Stimulated activated CD4-positive, alpha-beta T cell treated with anti-CD3 and anti-CD28 coated beads, Interleukin-15, amount 100 ng/mL, for 1 hour (primary cell): ENCODE data around the gene MMRN2.
"Not testable (repeated sequence)": the region's sequence is repeated elsewhere in the genome, so short reads cannot be mapped to it uniquely, and the experiment has no call there.

ENCODE experiments used
- DNase-seq, 2 donors: peaks; one replicate each; pipeline ENCODE4 v3.0.0-alpha.2; 2020; ENCODE audit warnings: low read depth in 1 of 2, low spot score in 1 of 2

MMRN2 gene

DNA sequence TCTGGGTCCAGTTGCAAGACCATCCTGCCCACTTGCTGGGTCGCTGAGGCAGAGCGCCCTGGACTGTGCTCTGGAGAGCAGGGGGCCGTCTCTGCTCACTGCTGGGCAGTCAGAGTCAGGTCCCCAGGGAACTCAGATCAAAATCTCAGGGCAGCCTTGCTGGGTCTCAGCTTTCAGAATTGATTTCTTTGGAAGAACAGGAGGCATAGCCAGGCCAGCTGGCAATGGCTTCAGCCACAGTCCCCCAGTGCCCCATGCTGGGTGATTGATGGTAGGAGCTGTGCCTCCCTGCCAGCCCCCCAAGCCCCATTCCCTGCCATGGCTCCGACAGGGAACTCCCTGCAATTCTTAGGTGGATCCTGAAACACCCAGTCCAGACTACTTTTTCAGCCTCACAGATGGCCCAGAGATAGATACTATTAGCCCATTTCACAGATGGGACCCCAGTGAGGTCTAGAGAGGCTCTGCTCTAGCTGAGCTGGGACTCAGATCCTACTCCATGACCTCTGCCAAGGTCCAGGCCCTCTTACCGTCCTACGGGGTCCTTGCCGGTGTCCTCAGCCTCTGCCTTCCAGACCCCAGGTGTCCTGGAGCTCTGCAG is 467 bp downstream of the MMRN2 start:
- DNase-seq: no peak

DNA sequence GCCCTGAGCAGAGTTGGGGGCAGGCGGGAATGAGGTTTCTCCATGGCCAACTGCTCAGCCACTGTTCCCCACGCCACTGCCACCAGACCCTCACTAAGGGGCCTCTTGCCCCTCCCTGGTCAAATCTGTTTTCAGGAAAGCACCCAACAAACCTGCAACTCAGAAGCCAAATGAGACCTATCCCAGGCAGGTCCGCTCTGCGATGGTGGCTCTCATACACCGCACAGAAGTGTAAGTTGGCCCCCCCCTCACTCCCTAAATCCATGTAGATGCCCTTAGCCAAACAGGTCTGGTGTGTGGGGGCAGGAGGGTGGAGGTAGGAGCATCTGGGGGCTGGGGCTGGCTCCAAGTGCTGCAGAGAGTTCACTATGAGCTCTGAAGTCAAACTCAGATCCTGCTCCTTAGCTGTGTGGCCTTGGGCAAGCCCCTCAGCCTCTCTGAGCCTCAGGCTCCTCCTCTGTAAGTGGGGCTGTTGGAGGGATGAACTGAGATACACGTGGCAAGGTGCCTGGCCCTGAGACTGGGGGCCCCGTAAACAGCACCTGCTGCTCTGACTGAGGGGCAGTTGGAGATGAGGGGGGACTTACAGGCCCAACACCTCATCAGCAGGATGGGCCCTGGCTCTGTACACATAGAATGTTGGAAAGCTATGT is 1.1 kb downstream of the MMRN2 start:
- DNase-seq: no peak

DNA sequence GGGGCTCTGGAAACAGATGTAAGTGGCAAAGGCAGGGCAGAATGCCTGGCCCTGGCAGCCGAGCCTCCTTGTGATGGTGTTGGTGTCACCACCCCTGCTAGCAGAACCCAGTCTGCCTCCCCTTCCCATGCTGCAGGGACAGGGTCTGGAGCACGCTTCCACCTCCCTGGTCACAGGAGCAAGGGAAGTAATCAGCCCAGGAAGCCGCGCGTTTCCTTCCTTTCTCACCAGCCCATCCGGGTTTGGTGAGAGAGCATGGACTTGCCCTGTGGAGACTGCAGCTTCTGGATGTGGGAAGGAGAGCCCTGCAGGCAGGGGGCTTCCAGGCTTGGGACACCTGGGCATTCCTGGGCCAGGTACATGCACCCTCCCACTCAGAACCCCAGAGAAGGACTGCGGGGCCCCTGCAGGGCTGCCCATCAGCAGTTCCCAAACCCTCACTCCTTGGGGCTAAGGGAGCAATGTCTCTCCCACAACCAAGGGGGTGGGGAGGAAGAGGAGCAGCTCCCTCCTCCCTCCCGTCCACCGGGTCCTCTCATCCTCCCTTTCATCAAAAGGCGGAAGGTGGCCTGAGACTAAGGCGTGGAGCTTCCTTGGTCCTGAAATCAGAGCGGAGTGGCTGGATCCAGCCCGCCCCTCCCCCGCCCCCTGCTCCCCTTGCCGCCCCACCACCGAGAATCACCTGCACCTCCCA is 1.8 kb downstream of the MMRN2 start:
- DNase-seq: no peak

DNA sequence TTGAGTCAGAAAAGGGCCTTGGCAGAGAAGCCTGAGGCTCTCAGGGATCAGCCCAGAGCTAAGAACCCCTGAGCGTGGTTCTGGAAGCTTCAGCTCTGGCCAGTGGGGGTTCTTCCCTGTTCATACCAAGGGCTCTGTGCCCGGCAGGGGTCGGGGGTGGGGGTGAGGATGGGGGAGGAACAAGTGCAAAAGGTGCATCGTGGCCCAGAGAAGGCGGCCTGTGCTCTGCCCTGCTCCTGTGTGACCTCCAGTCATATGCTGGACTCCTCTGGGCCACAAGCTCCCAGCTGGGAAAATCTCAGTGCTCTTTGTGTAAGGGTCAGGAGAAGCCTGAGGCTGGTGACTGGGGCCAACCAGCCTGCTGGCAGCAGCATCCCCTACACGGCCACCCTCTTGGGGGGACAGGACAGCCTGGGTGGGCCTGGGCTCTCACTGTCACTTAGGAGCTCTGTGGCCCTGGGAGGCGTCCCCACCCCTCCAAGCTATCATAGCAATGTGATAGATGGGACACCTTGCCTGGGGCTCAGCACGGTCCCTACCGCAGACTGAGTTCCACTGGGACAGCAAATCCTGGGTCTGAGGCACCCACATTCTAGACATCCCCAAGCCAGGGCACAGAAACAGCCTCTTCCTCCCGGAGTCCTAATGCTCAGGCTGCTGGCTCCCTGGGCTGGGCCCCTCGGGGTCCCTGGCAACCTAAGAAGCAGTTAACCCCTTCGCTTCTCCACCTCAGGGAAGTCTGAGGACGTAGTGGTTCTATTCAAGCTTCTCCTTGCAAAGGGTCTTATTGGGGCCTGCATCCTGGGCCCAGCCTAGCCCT is 2.5 kb downstream of the MMRN2 start:
- DNase-seq: no peak

DNA sequence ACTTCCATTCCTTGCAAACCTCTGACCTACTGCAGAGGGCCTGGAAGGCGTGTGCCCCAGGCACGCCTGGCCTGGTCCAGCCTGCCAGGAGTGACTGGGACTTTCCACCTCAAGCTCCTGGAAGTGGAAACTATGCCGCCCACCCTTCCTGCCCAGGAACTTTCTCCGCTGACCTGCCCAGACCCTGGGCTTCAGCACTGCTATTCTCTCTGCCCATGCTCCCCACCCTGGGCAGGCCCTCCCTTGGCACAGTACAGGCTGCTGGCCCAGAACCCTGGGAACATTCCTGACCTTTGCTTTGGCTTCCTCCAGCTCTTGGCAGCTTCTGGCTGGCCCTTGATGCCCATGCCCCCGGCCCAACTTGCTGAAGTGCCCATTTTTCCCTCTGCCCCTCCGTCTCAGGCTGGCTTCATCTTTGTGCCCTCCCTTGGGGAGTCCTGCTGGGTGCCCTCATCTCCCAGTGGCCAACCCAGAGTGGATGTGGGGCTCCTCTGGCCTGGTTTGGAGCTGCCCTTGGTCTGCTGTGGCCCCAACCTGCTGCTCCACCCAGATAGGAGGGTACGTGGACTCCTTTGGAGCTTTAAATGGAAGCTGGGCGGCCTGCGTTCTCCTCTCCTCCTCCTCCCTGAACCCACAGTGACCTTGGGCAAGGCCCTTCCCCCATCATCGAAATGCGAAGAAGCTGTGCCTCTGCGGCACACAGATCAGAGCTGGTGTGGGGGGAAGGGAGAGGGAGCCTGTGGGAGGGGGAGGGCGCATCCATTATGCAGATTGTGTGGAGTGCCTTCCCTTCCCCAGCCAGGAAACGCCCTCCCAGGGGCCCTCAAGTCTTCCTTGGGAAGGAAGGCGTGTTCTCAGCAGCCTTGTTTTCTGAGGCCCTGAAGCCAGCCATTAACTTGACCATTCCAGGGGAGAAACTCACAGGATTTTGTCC is 3.4 kb downstream of the MMRN2 start:
- DNase-seq: no peak

DNA sequence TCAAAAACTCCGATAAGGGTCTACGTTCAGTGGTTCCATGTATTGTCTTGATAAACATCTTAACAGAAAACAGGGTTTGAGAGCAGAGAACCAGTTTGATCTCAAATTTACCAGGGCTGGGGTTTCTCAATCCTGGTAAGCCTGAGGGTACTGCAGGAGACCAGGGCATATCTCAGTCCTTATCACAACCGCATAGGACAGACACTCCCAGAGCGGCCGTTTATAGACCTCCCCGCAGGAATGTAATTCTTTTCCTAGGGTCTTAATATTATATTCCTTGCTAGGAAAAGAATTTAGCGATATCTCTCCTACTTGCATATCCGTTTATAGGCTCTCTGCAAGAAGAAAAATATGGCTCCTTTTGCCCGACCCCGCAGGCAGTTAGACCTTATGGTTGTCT is 4.7 kb downstream of the MMRN2 start:
- not testable (repeated sequence) for DNase-seq

DNA sequence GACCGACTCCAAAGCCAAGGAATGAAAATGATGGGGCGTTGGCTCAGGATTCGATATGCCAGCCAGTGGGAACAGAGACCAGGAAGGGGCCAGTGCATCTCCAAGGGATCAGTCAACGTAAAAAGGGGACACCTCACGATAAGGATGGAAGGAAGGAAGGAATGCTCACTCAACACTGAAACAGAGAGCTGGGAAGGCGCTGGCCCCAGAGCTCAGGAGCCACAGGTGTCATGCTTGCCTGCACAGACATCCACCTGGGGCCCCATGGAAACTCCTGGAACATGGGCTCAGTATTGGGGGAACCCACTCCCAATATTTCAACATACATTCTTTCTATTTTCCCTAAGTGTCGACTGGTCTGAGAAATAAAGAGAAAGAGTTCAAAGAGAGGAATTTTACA is 5.3 kb downstream of the MMRN2 start:
- DNase-seq: no peak

DNA sequence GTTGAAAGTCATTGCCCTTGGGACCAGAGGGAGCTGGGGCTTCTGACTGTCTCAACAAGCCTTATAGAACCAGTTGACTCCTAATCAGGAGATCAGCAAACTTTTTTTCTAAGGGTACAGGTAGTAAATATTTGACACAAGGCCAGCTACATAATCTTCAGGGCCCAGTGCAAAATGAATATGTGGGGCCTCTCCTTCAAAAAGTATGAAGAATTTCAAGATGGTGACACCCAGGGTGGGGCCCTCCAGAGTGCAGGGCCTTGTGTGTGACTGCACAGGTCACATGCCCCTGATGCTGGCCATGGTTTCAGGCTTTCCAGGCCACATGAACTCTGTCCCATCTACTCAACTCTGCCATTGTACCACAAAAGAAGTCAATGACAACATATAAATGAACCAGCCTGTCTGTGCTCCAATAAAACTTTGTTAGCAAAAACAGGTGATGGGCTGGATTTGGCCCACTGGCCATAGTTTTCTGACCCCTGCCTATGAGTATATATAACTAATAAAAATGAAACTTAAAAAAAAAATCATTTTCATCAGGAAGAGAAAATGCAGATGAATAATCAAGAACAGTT is 6.1 kb downstream of the MMRN2 start:
- no peak for DNase-seq

DNA sequence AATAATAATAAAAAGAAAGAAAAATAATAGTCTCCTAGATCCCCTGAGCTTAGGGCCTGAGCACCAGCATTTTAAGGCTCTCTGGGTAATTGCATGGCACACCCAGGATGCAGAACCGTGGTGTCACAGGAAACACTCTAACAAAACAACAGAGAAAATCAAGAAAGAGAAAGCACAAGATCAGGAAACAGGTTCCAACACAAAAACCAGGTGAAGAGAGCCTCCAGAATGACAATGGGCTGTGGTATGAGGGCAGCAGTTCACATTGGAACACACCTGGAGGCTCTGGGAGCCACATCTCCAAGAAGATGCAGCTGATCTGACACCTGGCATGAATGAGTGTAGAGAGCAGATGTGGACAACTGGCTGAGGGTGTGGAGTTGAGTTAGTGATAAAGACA is 7.1 kb downstream of the MMRN2 start:
- DNase-seq: no peak

DNA sequence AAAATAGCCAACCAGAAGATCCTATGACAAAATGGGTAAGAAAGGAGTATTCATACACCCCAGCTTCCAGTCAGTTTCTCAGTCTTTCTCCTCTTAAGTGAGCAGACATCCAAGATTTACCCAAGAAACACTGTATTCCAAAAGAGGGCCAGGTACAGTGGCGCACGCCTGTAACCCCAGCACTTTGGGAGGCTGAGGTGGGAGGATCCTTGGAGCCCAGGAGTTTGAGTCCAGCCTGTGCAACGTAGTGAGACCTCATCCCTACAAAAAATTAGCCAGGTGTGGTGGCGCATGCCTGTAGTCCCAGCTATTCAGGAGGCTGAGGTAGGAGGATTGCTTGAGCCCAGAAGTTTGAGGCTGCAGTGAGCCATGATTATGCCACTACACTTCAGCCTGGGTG is 9.6 kb downstream of the MMRN2 start:
- not testable (repeated sequence) for DNase-seq

DNA sequence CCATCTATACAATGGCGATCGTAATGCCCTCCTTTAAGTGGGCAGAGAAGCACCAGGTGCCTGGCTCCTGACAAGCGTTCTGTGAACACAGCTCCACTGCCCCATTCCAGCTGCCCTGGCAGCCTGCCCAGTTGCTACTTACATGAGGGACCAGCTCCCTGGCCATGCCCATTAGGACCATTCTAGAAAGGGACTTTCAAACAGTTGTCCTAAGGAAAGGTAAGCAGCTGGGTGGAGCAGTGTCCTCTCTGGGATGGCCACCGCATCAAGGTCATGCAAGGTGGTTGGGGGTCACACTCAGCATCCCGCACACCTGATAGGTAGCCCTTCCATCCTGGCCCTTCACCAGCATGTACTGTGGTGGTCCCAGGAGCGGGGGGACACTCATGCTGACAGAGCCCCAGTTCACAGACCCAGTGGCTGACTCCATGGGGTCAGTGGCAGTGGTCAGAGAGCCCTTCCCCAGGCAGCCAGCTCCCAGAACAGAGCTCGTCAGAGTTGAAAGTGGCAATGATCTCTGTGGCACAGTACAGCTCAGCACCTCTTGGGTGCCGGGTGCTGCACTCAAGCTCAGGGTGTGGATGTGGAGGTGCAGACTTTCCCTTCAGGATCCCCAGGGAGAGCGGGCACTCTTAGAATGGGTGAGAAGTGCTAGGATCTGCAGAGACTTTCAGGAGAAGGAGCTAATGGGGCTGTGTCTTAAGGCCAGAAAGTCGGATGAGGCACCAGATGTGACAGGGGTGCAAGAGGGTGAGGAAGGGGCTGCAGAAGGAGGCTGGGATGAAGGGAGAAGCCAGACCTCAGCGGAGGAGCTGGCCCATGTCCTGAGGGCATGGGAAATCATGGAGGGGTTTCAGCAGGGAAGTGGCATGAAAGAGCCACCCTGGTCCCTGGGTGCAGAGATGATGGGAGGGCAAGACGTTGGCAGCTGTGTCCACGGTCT is 10.9 kb downstream of the MMRN2 start:
- DNase-seq: no peak

DNA sequence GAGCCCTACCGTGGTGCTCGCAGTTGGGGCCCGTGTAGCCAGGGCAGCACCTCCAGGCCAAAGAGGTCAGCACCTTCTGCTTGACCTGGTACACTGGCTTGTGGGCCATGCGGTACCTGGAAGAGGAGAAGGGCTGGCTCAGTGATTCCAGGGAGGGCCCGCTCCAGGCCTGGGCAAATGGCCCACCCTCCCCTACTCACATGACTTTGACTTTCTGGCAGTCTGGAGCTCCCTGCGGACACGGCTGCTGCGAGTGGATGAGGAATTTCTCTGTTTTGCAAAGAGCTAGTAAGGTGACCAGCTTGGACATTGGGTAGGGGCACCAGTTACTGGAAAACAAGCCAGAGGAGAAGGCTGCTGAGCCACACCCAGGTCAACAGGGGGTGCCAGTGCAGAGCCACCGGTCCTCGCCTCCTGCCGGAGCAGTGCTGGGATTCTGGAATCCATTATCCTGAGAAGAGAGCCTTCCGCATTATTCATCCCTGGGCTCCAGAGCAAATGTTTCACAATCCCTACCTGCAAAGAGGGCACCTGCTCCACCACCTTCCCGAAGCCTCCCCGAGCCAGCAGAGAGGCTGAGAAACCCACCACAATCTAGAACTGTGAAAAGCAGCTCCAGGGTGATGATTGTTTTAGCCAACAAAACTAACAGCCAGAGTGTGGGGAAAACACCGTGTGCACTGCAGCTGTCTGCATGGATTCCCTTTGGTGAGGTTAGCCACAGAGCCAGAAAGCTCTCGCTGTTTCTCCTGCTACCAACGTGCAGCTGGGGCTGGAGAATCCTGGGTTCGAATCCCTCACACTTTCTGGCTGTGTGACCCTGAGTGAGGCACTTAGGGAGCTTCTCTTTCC is 11.8 kb downstream of the MMRN2 start:
- no peak for DNase-seq

DNA sequence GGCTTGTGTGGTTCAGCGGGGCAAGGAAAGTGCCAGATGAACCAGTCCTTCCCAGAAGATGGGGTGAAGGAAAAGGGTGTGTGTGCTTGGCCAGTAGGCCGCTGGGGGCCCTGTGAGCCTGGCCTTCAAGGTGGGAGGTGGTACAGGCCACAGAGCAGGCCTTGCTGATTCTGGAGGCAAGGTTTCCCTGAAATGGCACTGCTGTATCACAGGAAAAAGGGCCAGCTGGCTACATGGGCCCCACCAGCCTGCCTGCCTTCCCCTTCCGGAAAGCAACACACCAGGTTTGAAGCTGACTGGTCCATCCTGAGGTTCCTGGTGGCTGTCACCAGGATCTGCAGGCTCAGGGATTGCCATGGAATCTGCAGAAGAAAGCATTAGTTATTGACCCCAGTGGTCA is 12.5 kb downstream of the MMRN2 start:
- no peak for DNase-seq

DNA sequence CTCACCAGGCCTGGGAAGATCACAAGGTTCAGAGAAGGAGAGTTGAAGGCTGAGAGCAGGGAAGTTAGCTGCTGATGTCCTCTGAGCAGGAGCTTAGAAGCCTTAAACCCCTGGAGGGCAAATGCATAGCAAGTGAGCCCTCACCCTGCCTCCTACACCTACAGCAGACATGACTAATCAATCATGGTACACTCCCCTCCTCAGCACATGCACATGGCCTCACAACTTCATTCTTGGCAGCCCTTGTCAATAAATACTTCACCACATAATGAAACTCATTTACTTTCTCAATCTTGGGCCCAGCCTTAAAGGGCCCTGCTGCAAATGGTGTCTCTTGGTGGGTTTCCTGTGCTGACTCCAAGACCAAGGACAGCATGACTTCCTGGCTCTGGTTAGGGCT is 12.9 kb downstream of the MMRN2 start:
- no peak for DNase-seq

DNA sequence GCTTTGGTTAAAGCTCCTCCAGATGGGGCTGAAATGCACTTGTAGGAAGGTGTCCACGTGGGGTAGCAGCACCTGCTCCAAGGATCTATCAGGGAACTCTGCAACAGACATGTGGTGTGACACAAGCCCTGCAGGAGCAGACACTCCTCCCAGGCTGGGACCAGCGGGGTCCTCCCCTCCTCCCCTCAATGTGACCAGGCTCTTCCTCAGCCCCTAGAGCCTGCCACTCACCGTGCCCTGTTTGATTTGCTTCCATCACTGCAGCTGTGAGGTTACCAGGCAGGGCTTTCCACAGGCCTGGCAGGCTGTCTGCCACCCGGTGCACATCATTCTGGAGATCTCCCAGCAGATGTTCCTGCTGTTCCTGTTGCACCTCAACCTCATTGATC is 13.4 kb downstream of the MMRN2 start:
- no peak for DNase-seq

DNA sequence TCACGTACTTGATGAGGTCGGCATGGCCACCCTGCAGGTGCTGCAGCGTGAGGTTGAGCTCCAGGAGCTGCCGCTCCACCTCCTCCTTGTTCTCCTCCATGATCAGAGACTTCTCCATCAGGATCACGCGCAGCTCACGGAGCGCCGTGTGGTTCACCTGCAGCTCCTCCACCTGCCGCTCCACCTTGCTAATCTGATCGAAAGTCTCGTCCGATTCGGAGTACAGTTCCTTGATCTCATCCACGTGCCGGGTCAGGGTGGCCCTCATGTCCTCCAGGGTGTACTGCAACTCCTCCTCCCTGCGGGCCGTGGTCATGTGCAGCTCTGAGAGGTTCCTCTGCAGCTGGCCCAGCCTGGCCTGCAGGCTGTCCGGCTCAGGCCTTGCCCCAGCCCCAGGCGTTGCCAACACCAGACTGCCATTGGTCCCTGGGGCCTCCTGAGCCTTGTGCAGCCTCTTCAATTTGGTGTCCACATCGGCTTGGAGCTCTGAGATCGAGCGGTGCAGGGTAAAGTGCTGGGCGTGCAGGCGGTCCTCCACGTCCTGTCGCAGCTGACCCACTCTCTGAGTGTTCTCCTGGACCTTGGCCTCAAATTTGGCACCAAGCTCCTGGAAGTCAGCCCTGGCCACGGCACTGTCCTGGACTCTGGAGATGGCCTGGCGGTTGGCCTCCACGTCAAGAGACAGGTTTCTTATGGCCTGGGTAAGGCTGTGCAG is 13.9 kb downstream of the MMRN2 start:
- no peak for DNase-seq

DNA sequence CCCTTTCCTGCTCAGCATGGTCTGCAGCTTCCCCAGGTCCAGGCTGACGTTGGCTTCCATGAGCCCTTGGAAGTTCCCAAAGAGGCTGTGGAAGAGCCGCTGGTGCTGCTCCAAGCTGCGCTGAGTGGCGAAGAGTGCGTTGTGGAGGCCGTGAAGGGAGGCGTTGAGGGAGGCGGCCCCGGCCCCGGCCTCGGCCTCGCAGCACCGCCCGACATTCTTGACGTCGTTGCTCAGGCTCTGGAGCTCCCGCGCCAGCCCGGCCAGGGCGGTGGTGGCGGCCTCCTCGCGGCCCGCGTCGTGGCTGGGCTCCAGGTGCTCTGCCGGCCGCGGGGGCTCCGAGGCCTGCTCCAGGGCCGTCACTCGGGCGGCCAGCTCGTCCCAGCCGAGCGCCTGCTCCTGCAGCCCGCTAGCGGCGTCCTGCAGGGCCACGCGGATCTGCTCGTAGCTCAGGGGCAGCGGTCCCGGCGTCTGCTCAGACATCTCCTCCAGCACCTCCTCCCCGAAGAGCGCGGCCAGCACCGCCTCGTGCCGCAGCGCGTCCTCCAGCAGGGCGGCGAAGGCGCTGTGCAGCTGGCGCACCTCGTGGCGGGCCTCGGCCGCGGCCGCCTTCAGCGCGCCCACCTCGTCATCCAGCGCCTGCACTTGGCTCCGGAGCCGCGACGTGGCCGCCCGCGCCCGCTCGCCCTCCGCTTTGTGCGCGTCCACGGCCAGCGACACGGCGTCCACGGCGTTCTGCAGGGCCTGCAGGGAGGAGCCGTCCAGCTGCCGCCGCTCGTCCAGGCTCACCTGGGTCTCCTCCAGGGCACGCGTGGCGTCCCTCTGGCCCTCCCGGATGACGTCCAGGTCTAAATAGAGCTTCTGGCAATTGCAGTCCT is 14.7 kb downstream of the MMRN2 start:
- no peak for DNase-seq
